Skeletal muscle tissue (tissue), 4 donors: Measurements from ENCODE around the gene PROX1. TPM values are rescaled to one million over a fixed set of nuclear protein-coding genes. Genes with fewer than 3 reads are reported as not detected.

Source experiments
- H3K27ac ChIP-seq: one replicate; pipeline ENCODE4 v1.7.0; 2013; ENCODE audit warnings: mild to moderate bottlenecking, low read depth, low read length, inconsistent platforms
- H3K27me3 ChIP-seq, 3 donors: one replicate each; pipeline ENCODE4 v1.7.0; 2013; ENCODE audit warnings: low read length in 3 of 3; ENCODE audit not compliant: control insufficient read depth in 3 of 3, insufficient read depth in 3 of 3
- H3K36me3 ChIP-seq, 3 donors: one replicate each; pipeline ENCODE4 v1.7.0; 2013; ENCODE audit warnings: low read length in 3 of 3; ENCODE audit not compliant: control insufficient read depth in 3 of 3, insufficient read depth in 3 of 3
- H3K4me1 ChIP-seq, 3 donors: one replicate each; pipeline ENCODE4 v1.7.0; 2013; ENCODE audit warnings: low read length in 3 of 3, mild to moderate bottlenecking in 3 of 3; ENCODE audit not compliant: control insufficient read depth in 3 of 3, insufficient read depth in 3 of 3
- H3K4me3 ChIP-seq, 3 donors: one replicate each; pipeline ENCODE4 v1.7.0; 2013; ENCODE audit warnings: low read length in 3 of 3
- H3K9ac ChIP-seq, 3 donors: one replicate each; pipeline ENCODE4 v1.7.0; 2013; ENCODE audit warnings: low read length in 3 of 3, mild to moderate bottlenecking in 3 of 3, moderate library complexity in 2 of 3, low read depth in 1 of 3
- H3K9me3 ChIP-seq, 3 donors: one replicate each; pipeline ENCODE4 v1.7.0; 2013; ENCODE audit warnings: low read length in 3 of 3; ENCODE audit not compliant: control insufficient read depth in 3 of 3
- total RNA-seq: library from RNA; depleted of rRNA; stranded (reverse); fragments of >200 nt; gene quantifications from one replicate; pipeline ENCODE4 v1.2.3, GENCODE V29; 2014
- donor health status: Osteomylitis.

The PROX1 gene
- total RNA-seq, 1 donor from 2014 or later: 6.3 TPM

DNA sequence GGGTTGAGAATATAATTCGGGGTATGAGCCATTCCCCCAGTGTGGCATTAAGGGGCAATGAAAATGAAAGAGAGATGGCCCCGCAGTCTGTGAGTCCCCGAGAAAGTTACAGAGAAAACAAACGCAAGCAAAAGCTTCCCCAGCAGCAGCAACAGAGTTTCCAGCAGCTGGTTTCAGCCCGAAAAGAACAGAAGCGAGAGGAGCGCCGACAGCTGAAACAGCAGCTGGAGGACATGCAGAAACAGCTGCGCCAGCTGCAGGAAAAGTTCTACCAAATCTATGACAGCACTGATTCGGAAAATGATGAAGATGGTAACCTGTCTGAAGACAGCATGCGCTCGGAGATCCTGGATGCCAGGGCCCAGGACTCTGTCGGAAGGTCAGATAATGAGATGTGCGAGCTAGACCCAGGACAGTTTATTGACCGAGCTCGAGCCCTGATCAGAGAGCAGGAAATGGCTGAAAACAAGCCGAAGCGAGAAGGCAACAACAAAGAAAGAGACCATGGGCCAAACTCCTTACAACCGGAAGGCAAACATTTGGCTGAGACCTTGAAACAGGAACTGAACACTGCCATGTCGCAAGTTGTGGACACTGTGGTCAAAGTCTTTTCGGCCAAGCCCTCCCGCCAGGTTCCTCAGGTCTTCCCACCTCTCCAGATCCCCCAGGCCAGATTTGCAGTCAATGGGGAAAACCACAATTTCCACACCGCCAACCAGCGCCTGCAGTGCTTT, 9.4 kb downstream of the PROX1 start:
- Histone ChIP-seq H3K4me3 (peak overlapping the region in 1 of 3 donors; percentile 45), H3K9me3 (no peaks in the 10 kb centered on the region), H3K9ac (no peak overlapping the region), H3K27ac (no peak overlapping the region), H3K4me1 (peaks cover 0 to 14% (median 10%) of the 10 kb centered on the region in 3 donors), H3K27me3 (peaks cover 2 to 16% (median 3%) of the 10 kb centered on the region in 3 donors), H3K36me3 (peaks cover 0 to 9% (median 0%) of the 10 kb centered on the region in 3 donors)

- H3K36me3 ChIP-seq: peaks cover 0 to 9% (median 0%) of the 10 kb centered on the region in 3 donors
- no peak overlapping the region for H3K27ac ChIP-seq
- peaks cover 2 to 16% (median 3%) of the 10 kb centered on the region in 3 donors for H3K27me3 ChIP-seq
- no peak overlapping the region for H3K9ac ChIP-seq
- H3K4me1 ChIP-seq: peaks cover 0 to 14% (median 10%) of the 10 kb centered on the region in 3 donors
- no peaks in the 10 kb centered on the region for H3K9me3 ChIP-seq
- no peak overlapping the region for H3K4me3 ChIP-seq
These were observed 10.0 kb downstream of the PROX1 start for GRCh38 chr1:213997772-213998107.

DNA sequence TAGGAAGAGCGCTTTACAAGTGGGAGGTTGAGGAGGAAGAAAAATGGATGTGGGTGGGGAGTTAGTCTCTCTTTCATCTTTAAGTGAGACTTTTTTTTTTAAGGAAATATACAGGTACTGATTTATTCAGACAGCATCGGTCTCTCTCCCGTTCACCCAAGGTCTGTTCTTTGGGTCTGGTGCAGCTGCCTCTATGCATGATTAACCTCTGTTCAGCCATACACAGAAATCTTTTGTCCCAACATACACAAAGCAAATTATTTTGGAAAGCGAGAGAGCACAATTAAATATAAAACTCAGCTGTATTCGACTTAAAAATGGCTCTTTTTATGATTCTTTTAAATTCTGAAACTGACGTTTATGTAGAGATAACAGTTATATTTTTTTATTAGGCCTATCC, 11.0 kb downstream of the PROX1 start:
- Histone ChIP-seq H3K27me3 (peaks cover 2 to 16% (median 3%) of the 10 kb centered on the region in 3 donors), H3K4me3 (no peak overlapping the region), H3K4me1 (peaks cover 0 to 14% (median 10%) of the 10 kb centered on the region in 3 donors), H3K36me3 (peaks cover 0 to 9% (median 0%) of the 10 kb centered on the region in 3 donors), H3K27ac (no peak overlapping the region), H3K9ac (no peak overlapping the region), H3K9me3 (no peaks in the 10 kb centered on the region)

DNA sequence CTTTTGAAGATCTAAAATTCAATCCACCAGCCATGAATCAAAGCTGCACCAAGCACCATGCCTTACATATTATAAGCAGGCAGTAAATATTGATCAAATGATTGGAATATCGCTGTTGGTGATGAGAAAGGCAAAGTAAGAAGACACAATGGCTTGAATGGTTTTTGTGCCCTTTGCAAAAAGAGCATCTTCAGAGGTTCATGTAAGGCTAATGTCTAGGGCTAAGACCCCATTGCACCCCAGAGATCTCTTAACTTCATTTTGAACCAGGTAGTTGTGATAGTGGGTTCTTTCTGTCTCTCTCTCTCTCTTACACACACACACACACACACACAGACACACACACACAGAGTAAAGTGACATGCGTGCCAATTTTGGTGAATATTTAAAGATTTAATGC, 12.0 kb downstream of the PROX1 start:
- Histone ChIP-seq H3K4me1 (peaks cover 0 to 14% (median 10%) of the 10 kb centered on the region in 3 donors), H3K27ac (no peak overlapping the region), H3K27me3 (peaks cover 0 to 16% (median 0%) of the 10 kb centered on the region in 3 donors), H3K9ac (no peak overlapping the region), H3K36me3 (peaks cover 0 to 9% (median 0%) of the 10 kb centered on the region in 3 donors), H3K4me3 (no peak overlapping the region), H3K9me3 (no peaks in the 10 kb centered on the region)

- Histone ChIP-seq H3K9me3 (no peaks in the 10 kb centered on the region), H3K4me3 (no peak overlapping the region), H3K9ac (no peak overlapping the region), H3K27me3 (peaks cover 0 to 16% (median 0%) of the 10 kb centered on the region in 3 donors), H3K36me3 (peaks cover 0 to 7% (median 0%) of the 10 kb centered on the region in 3 donors), H3K4me1 (peaks cover 0 to 4% (median 1%) of the 10 kb centered on the region in 3 donors), H3K27ac (no peak overlapping the region)
These were observed 14.3 kb downstream of the PROX1 start for GRCh38 chr1:214002060-214002459.

- Histone ChIP-seq H3K27me3 (peaks cover 0 to 12% (median 0%) of the 10 kb centered on the region in 3 donors), H3K9me3 (no peaks in the 10 kb centered on the region), H3K4me3 (no peak overlapping the region), H3K4me1 (peaks cover 0 to under 1% (median 0%) of the 10 kb centered on the region in 3 donors), H3K27ac (no peak overlapping the region), H3K36me3 (peaks cover 0 to 5% (median 0%) of the 10 kb centered on the region in 3 donors), H3K9ac (no peak overlapping the region)
These were observed 14.7 kb downstream of the PROX1 start for GRCh38 chr1:214002472-214002871.

- no peak overlapping the region for H3K9ac ChIP-seq
- H3K36me3 ChIP-seq: no peaks in the 10 kb centered on the region
- no peak overlapping the region for H3K4me3 ChIP-seq
- no peaks in the 10 kb centered on the region for H3K9me3 ChIP-seq
- H3K27ac ChIP-seq: no peak overlapping the region
- H3K27me3 ChIP-seq: peaks cover 0 to 5% (median 0%) of the 10 kb centered on the region in 3 donors
- no peaks in the 10 kb centered on the region for H3K4me1 ChIP-seq
These were observed 15.5 kb downstream of the PROX1 start for GRCh38 chr1:214003233-214003632.

GRCh38 chr1:214004014-214004413, 16.2 kb downstream of the PROX1 start:
- Histone ChIP-seq H3K4me3 (no peak overlapping the region), H3K27me3 (peaks cover 0 to 5% (median 0%) of the 10 kb centered on the region in 3 donors), H3K4me1 (no peaks in the 10 kb centered on the region), H3K9ac (no peak overlapping the region), H3K27ac (no peak overlapping the region), H3K36me3 (no peaks in the 10 kb centered on the region), H3K9me3 (no peaks in the 10 kb centered on the region)

DNA sequence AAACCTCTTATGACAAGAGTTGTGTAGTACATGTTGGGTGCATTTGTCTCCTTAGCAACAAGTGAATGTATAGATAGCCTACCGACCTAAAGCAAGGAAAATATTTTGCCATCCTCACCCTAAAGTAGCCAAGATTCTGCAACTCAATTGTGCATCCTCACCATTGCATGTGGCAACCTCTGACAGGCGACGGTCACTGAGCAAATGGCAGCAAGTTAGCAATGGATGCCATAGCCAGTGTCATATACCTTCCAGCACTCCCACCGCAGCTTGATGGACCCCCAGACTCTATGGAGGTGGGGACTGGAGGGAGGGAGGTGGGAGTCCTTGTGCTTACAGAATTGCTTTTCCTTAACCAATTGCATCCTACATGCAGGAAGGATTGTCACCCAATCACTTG, 17.0 kb downstream of the PROX1 start:
- H3K4me3 ChIP-seq: no peak overlapping the region
- H3K9ac ChIP-seq: no peak overlapping the region
- H3K4me1 ChIP-seq: no peaks in the 10 kb centered on the region
- peaks cover 0 to under 1% (median 0%) of the 10 kb centered on the region in 3 donors for H3K27me3 ChIP-seq
- no peak overlapping the region for H3K27ac ChIP-seq
- H3K36me3 ChIP-seq: no peaks in the 10 kb centered on the region
- H3K9me3 ChIP-seq: no peaks in the 10 kb centered on the region

DNA sequence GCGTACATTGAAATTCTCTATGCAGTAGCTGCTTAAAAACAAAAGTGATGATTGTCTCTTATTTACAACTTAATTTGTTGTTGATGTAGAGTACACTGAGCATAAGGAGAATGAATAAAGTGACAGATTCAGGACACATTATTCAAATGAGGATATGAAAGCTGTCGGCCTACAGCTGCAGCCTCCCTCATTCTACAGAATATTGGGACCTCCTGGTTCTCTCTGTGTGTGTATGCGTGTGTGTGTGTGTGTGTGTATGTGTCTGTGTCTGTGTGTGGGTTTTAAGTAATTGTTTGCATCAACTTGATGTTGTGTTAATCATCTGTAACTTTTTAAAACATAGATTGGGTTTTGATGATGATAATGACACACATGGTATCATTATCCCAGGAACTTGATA, 17.9 kb downstream of the PROX1 start:
- no peaks in the 10 kb centered on the region for H3K9me3 ChIP-seq
- H3K27me3 ChIP-seq: no peaks in the 10 kb centered on the region
- H3K9ac ChIP-seq: no peak overlapping the region
- H3K4me3 ChIP-seq: no peak overlapping the region
- H3K36me3 ChIP-seq: no peaks in the 10 kb centered on the region
- no peaks in the 10 kb centered on the region for H3K4me1 ChIP-seq
- H3K27ac ChIP-seq: no peak overlapping the region
